ENCODE data around the gene FBXO21. TPM values are rescaled to one million over a fixed set of nuclear protein-coding genes. Genes with fewer than 3 reads are reported as not detected.

FBXO21 gene
- polyA plus RNA-seq, 3 donors = 7.7 to 19.1 (median 17.2) TPM

GRCh38 chr12:117192057-117192456 is 1.8 kb upstream of the FBXO21 start:
- intact Hi-C loops (cut with micrococcal nuclease) = no loop called here
- WGBS (ENCODE audit: insufficient coverage) = 100% methylated on average over 1 of the region's 2 CpGs
- H3K27me3 Mint-ChIP-seq (ENCODE audit: low read depth in 3 of 3) = peaks cover 27 to 42% (median 30%) of the 10 kb centered on the region in 3 donors

GRCh38 chr12:117189725-117190209 is 503 bp downstream of the FBXO21 start:
- peaks cover 0 to 18% (median 8%) of the 10 kb centered on the region in 7 donors for H3K9me3 Mint-ChIP-seq
- peaks cover 24 to 35% of the 10 kb centered on the region in 2 donors for H3K36me3 Mint-ChIP-seq
- H4K20me1 ChIP-seq (ENCODE audit: insufficient read depth, low read length) = no peaks in the 10 kb centered on the region
- peaks cover 12 to 17% of the 10 kb centered on the region in 2 donors for H3K4me1 ChIP-seq (ENCODE audit: control insufficient read depth in 1 of 2, insufficient read depth in 2 of 2, low read length in 2 of 2)
- peak overlapping the region; percentile 95 to 98 for H3K4me3 Mint-ChIP-seq
- H3K4me1 Mint-ChIP-seq = peaks cover 14% of the 10 kb centered on the region
- H2AFZ ChIP-seq (ENCODE audit: insufficient read depth, low read depth, low read length, poor library complexity, severe bottlenecking) = peak overlapping the region; percentile 90
- H3K27me3 Mint-ChIP-seq (ENCODE audit: low read depth in 3 of 3) = peaks cover 21 to 37% (median 27%) of the 10 kb centered on the region in 3 donors
- intact Hi-C loops (cut with micrococcal nuclease) = no loop called here
- H3K4me2 ChIP-seq (replicated peaks; ENCODE audit: extremely low read depth, low read length, poor library complexity, severe bottlenecking) = peak overlapping the region; percentile 87
- peak overlapping the region; percentile 81 for H3K9ac ChIP-seq (ENCODE audit: insufficient read depth, low read length, poor library complexity, severe bottlenecking)
- no peaks in the 10 kb centered on the region for H3K9me3 ChIP-seq (replicated peaks in 1 of 2; ENCODE audit: control insufficient read depth in 1 of 2, insufficient read depth in 1 of 2, low read length in 2 of 2)
- peaks cover 6% of the 10 kb centered on the region for H3K79me2 ChIP-seq (ENCODE audit: insufficient read depth, low read length)
- H3K4me3 ChIP-seq (replicated peaks in 1 of 3; ENCODE audit: low read depth in 2 of 3, low read length in 3 of 3) = peak overlapping the region; percentile 66 to 97 (median 81)
- H3K27me3 ChIP-seq (ENCODE audit: control insufficient read depth in 2 of 2, insufficient read depth in 2 of 2, low read length in 2 of 2) = peaks cover 8 to 16% of the 10 kb centered on the region in 2 donors
- WGBS (ENCODE audit: insufficient coverage) = under 1% methylated on average over 52 of the region's 52 CpGs
- peak overlapping the region in 1 of 2 donors; percentile 66 for H3K27ac ChIP-seq (ENCODE audit: low read depth in 1 of 2, low read length in 2 of 2)
- peaks cover 11 to 26% of the 10 kb centered on the region in 2 donors for H3K36me3 ChIP-seq (replicated peaks in 1 of 2; ENCODE audit: control insufficient read depth in 1 of 2, insufficient read depth in 2 of 2, low read length in 2 of 2)
- no peak for TF ChIP-seq CTCF (IDR thresholded peaks at IDR 0.05)
- peak overlapping the region in 4 of 7 donors; percentile 38 to 81 (median 60) for H3K27ac Mint-ChIP-seq
- DNase-seq = peak; percentile 22 to 32 (median 24)

More at GRCh38 chr12:117192057-117192456, 1.8 kb upstream of the FBXO21 start:
- no peaks in the 10 kb centered on the region for H3K9me3 ChIP-seq (replicated peaks in 1 of 2; ENCODE audit: control insufficient read depth in 1 of 2, insufficient read depth in 1 of 2, low read length in 2 of 2)
- no peak overlapping the region for H3K27ac ChIP-seq (ENCODE audit: low read depth in 1 of 2, low read length in 2 of 2)
- no peak for TF ChIP-seq CTCF (IDR thresholded peaks at IDR 0.05)
- H3K4me2 ChIP-seq (replicated peaks; ENCODE audit: extremely low read depth, low read length, poor library complexity, severe bottlenecking) = no peak overlapping the region
- peak overlapping the region in 1 of 7 donors; percentile 45 for H3K27ac Mint-ChIP-seq
- H3K4me1 Mint-ChIP-seq = peaks cover 14% of the 10 kb centered on the region
- no peak overlapping the region for H3K4me3 ChIP-seq (replicated peaks in 1 of 3; ENCODE audit: low read depth in 2 of 3, low read length in 3 of 3)
- H3K79me2 ChIP-seq (ENCODE audit: insufficient read depth, low read length) = peaks cover 6% of the 10 kb centered on the region
- DNase-seq = no peak
- peaks cover 8 to 16% of the 10 kb centered on the region in 2 donors for H3K27me3 ChIP-seq (ENCODE audit: control insufficient read depth in 2 of 2, insufficient read depth in 2 of 2, low read length in 2 of 2)
- H3K9ac ChIP-seq (ENCODE audit: insufficient read depth, low read length, poor library complexity, severe bottlenecking) = no peak overlapping the region
- peaks cover 0 to 18% (median 8%) of the 10 kb centered on the region in 7 donors for H3K9me3 Mint-ChIP-seq
- no peak overlapping the region for H3K4me3 Mint-ChIP-seq
- peaks cover 3 to 4% of the 10 kb centered on the region in 2 donors for H3K36me3 ChIP-seq (replicated peaks in 1 of 2; ENCODE audit: control insufficient read depth in 1 of 2, insufficient read depth in 2 of 2, low read length in 2 of 2)
- no peaks in the 10 kb centered on the region for H4K20me1 ChIP-seq (ENCODE audit: insufficient read depth, low read length)
- peaks cover 9 to 12% of the 10 kb centered on the region in 2 donors for H3K36me3 Mint-ChIP-seq
- peaks cover 12 to 17% of the 10 kb centered on the region in 2 donors for H3K4me1 ChIP-seq (ENCODE audit: control insufficient read depth in 1 of 2, insufficient read depth in 2 of 2, low read length in 2 of 2)
- no peak overlapping the region for H2AFZ ChIP-seq (ENCODE audit: insufficient read depth, low read depth, low read length, poor library complexity, severe bottlenecking)
